Lower lobe of right lung (tissue), 2 donors: ENCODE results near the gene TRMT11. TPM values are rescaled to one million over a fixed set of nuclear protein-coding genes. Genes with fewer than 3 reads are reported as not detected.
"Not testable (repeated sequence)": the region's sequence is repeated elsewhere in the genome, so short reads cannot be mapped to it uniquely, and the experiment has no call there.

Experiments used
- ATAC-seq, 2 donors: fragments of 200-7000 bp; cut with Tn5 transposase; one replicate each; pipeline ENCODE4 v1.9.1; 2020 to 2022; ENCODE audit warnings: mild to moderate bottlenecking in 2 of 2, moderate library complexity in 2 of 2
- DNase-seq: peaks from one replicate; pipeline ENCODE4 v3.0.0-alpha.2; 2020
- H3K27ac ChIP-seq: fragments of 200-600 bp; one replicate; pipeline ENCODE4 v1.8.0; 2022
- H3K27me3 ChIP-seq: fragments of 200-600 bp; one replicate; pipeline ENCODE4 v1.8.0; 2022; ENCODE audit warnings: low read depth
- H3K36me3 ChIP-seq: fragments of 200-600 bp; one replicate; pipeline ENCODE4 v1.8.0; 2022; ENCODE audit warnings: mild to moderate bottlenecking
- H3K4me1 ChIP-seq: fragments of 200-600 bp; one replicate; pipeline ENCODE4 v1.8.0; 2022
- H3K4me3 ChIP-seq: fragments of 200-600 bp; one replicate; pipeline ENCODE4 v1.8.0; 2022; ENCODE audit warnings: mild to moderate bottlenecking
- H3K9me3 ChIP-seq: fragments of 200-600 bp; one replicate; pipeline ENCODE4 v1.8.0; 2022
- CTCF ChIP-seq: fragments of 200-600 bp; IDR thresholded peaks from one replicate; pipeline ENCODE4 v1.8.0; 2022; ENCODE audit warnings: antibody characterized with exemption, mild to moderate bottlenecking
- intact Hi-C: fragments of 100-400 bp; cut with DNase I; formaldehyde crosslinking; loops from one replicate; pipeline ENCODE4 v1.11.0; 2022
- total RNA-seq: library from RNA; stranded (reverse); fragmentation: NEBNext Ultra II Directional; extraction: Animal tissue kit (Norgen Biotek cat#: 25700); gene quantifications from one replicate; pipeline ENCODE4 v1.2.1, GENCODE V29; 2021
- donor health status: DM: no; HTN: yes; CAD: no; lungs with severe emphysema.

Gene TRMT11
- total RNA-seq, 1 donor from 2014 or later = 17.1 TPM

GRCh38 chr6:126016591-126016990, 30.3 kb downstream of the TRMT11 start:
- peaks cover 77% of the 10 kb centered on the region for H3K36me3 ChIP-seq
- no peaks in the 10 kb centered on the region for H3K4me1 ChIP-seq
- no peaks in the 10 kb centered on the region for H3K27me3 ChIP-seq
- ATAC-seq (no peak), DNase-seq (no peak)
- no peak overlapping the region for H3K27ac ChIP-seq
- intact Hi-C loops = no loop called here
- no peaks in the 10 kb centered on the region for H3K9me3 ChIP-seq
- TF ChIP-seq CTCF = no peak
- no peak overlapping the region for H3K4me3 ChIP-seq

GRCh38 chr6:126017668-126018067, 31.3 kb downstream of the TRMT11 start:
- Histone ChIP-seq H3K27me3 (no peaks in the 10 kb centered on the region), H3K4me1 (no peaks in the 10 kb centered on the region), H3K4me3 (no peak overlapping the region), H3K36me3 (peaks cover 77% of the 10 kb centered on the region), H3K9me3 (no peaks in the 10 kb centered on the region), H3K27ac (no peak overlapping the region)
- DNase-seq (no peak), ATAC-seq (no peak)
- intact Hi-C loops = no loop called here
- no peak for TF ChIP-seq CTCF

- peaks cover 74% of the 10 kb centered on the region for H3K36me3 ChIP-seq
- ATAC-seq = no peak
- intact Hi-C loops = no loop called here
These were observed 34.1 kb downstream of the TRMT11 start for GRCh38 chr6:126020305-126021050.

GRCh38 chr6:126023474-126023873, 37.1 kb downstream of the TRMT11 start:
- H3K9me3 ChIP-seq, H3K4me3 ChIP-seq, H3K4me1 ChIP-seq, intact Hi-C loops, ATAC-seq, H3K27me3 ChIP-seq, H3K27ac ChIP-seq, DNase-seq: not testable (repeated sequence)
- peaks cover 75% of the 10 kb centered on the region for H3K36me3 ChIP-seq

More at GRCh38 chr6:126020305-126021050, 34.1 kb downstream of the TRMT11 start:
- H3K4me3 ChIP-seq = no peak overlapping the region
- H3K9me3 ChIP-seq = no peaks in the 10 kb centered on the region
- no peaks in the 10 kb centered on the region for H3K4me1 ChIP-seq
- no peak overlapping the region for H3K27ac ChIP-seq
- no peak for DNase-seq
- no peak for TF ChIP-seq CTCF
- no peaks in the 10 kb centered on the region for H3K27me3 ChIP-seq

- H3K4me1 ChIP-seq = no peaks in the 10 kb centered on the region
- intact Hi-C loops = no loop called here
- no peak for TF ChIP-seq CTCF
- H3K36me3 ChIP-seq = peaks cover 66% of the 10 kb centered on the region
- DNase-seq (no peak), ATAC-seq (no peak)
- no peaks in the 10 kb centered on the region for H3K9me3 ChIP-seq
- H3K4me3 ChIP-seq = no peak overlapping the region
- no peak overlapping the region for H3K27ac ChIP-seq
- no peaks in the 10 kb centered on the region for H3K27me3 ChIP-seq
These were observed 39.7 kb downstream of the TRMT11 start for GRCh38 chr6:126026001-126026400.

- no peak for TF ChIP-seq CTCF
- H3K4me1 ChIP-seq = no peaks in the 10 kb centered on the region
- H3K27ac ChIP-seq = no peak overlapping the region
- no peaks in the 10 kb centered on the region for H3K9me3 ChIP-seq
- intact Hi-C loops = no loop called here
- no peaks in the 10 kb centered on the region for H3K27me3 ChIP-seq
- peaks cover 50% of the 10 kb centered on the region for H3K36me3 ChIP-seq
- H3K4me3 ChIP-seq = no peak overlapping the region
- DNase-seq (no peak), ATAC-seq (no peak)
These were observed 41.3 kb downstream of the TRMT11 start for GRCh38 chr6:126027601-126028000.
